Measurements from ENCODE around the gene HCST.

The HCST gene

DNA sequence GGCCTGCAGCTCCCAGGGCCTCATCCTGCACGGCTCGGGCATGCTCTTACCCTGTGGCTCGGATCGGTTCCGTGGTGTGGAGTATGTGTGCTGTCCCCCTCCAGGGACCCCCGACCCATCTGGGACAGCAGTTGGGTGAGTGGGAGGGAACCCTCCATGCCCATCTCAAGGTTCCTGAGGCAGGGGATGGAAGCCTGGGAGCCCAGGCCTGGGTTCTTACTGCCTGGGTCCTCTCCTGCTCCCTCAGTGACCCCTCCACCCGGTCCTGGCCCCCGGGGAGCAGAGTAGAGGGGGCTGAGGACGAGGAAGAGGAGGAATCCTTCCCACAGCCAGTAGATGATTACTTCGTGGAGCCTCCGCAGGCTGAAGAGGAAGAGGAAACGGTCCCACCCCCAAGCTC, 30.7 kb upstream of the HCST start:
- H3K4me2 ChIP-seq (ENCODE audit: insufficient read depth, low read length, poor library complexity, severe bottlenecking), result no peak overlapping the region
- no peaks in the 10 kb centered on the region for H3K27me3 ChIP-seq (ENCODE audit: control insufficient read depth in 3 of 3, insufficient read depth in 3 of 3, low read depth in 1 of 3, low read length in 3 of 3)
- no peak overlapping the region for H4K8ac ChIP-seq (ENCODE audit: low read depth, low read length)
- H2BK120ac ChIP-seq (ENCODE audit: low read depth, low read length), result no peak overlapping the region
- no peak overlapping the region for H4K91ac ChIP-seq (ENCODE audit: low read depth, low read length, poor library complexity)
- H3K79me1 ChIP-seq (ENCODE audit: low read depth, low read length), result peaks cover 5% of the 10 kb centered on the region
- no peak overlapping the region for H3K4ac ChIP-seq (ENCODE audit: low read length)
- no peak for DNase-seq (ENCODE audit: low spot score)
- H3K18ac ChIP-seq (ENCODE audit: low read length), result no peak overlapping the region
- peak overlapping the region; percentile 5 for H2BK15ac ChIP-seq (ENCODE audit: low read length)
- H2BK12ac ChIP-seq (ENCODE audit: low read length), result no peak overlapping the region
- peak overlapping the region; percentile 64 for H2AK5ac ChIP-seq (ENCODE audit: low read depth, low read length)
- no peak overlapping the region for H3K23ac ChIP-seq (ENCODE audit: low read depth, low read length, poor library complexity)
- H3K4me3 ChIP-seq (ENCODE audit: low read length in 2 of 2), result no peak overlapping the region
- H3K27ac ChIP-seq (replicated peaks; ENCODE audit: low read length), result no peak overlapping the region
- no peaks in the 10 kb centered on the region for H3K9me3 ChIP-seq (replicated peaks in 1 of 2; ENCODE audit: control insufficient read depth in 2 of 2, insufficient read depth in 1 of 2, low read depth in 1 of 2, low read length in 2 of 2)
- peaks cover 7 to 10% of the 10 kb centered on the region in 2 donors for H3K4me1 ChIP-seq (ENCODE audit: control insufficient read depth in 2 of 2, insufficient read depth in 1 of 2, low read depth in 1 of 2, low read length in 2 of 2)
- no peak overlapping the region for H3K14ac ChIP-seq (ENCODE audit: low read length)
- WGBS, 2 donors (ENCODE audit: extremely low coverage in 2 of 2, insufficient read length in 2 of 2, insufficient replicate concordance in 1 of 2), result no CpG with 5 or more reads among the region's 12 CpGs
- H2AFZ ChIP-seq (ENCODE audit: low read length), result no peak overlapping the region
- H3K9ac ChIP-seq (ENCODE audit: low read depth, low read length, poor library complexity), result no peak overlapping the region
- H2BK5ac ChIP-seq (ENCODE audit: low read length), result no peak overlapping the region
- H3K36me3 ChIP-seq (replicated peaks in 1 of 2; ENCODE audit: control insufficient read depth in 2 of 2, insufficient read depth in 2 of 2, low read length in 2 of 2), result peaks cover 31 to 50% of the 10 kb centered on the region in 2 donors

- no peak overlapping the region for H3K4ac ChIP-seq (ENCODE audit: low read length)
- no CpG with 5 or more reads among the region's 5 CpGs for WGBS, 2 donors (ENCODE audit: extremely low coverage in 2 of 2, insufficient read length in 2 of 2, insufficient replicate concordance in 1 of 2)
Measured at GRCh38 chr19:35872180-35872579, 30.1 kb upstream of the HCST start.

DNA sequence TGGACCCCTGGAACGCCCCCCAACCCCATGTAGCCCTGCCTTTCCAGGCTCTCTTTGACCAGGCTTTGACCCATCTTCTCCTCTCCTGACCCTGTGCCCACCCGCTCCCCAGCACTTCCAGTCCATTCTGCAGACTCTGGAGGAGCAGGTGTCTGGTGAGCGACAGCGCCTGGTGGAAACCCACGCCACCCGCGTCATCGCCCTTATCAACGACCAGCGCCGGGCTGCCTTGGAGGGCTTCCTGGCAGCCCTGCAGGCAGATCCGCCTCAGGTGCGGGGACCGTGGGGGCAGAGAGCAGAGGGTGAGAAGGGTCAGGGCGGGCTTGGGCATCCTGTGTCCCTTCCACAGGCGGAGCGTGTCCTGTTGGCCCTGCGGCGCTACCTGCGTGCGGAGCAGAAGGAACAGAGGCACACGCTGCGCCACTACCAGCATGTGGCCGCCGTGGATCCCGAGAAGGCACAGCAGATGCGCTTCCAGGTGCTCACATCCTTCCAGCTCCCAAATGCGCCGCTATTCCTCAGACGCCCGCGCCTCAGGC, 27.9 kb upstream of the HCST start:
- no peak overlapping the region for H3K27ac ChIP-seq (replicated peaks; ENCODE audit: low read length)
- H3K14ac ChIP-seq (ENCODE audit: low read length), result no peak overlapping the region
- peaks cover 0 to 3% of the 10 kb centered on the region in 2 donors for H3K4me1 ChIP-seq (ENCODE audit: control insufficient read depth in 2 of 2, insufficient read depth in 1 of 2, low read depth in 1 of 2, low read length in 2 of 2)
- H3K4me3 ChIP-seq (ENCODE audit: low read length in 2 of 2), result no peak overlapping the region
- H3K18ac ChIP-seq (ENCODE audit: low read length), result no peak overlapping the region
- H3K36me3 ChIP-seq (replicated peaks in 1 of 2; ENCODE audit: control insufficient read depth in 2 of 2, insufficient read depth in 2 of 2, low read length in 2 of 2), result peaks cover 45 to 76% of the 10 kb centered on the region in 2 donors
- peaks cover 5% of the 10 kb centered on the region for H3K79me1 ChIP-seq (ENCODE audit: low read depth, low read length)
- H4K8ac ChIP-seq (ENCODE audit: low read depth, low read length), result no peak overlapping the region
- H2AFZ ChIP-seq (ENCODE audit: low read length), result no peak overlapping the region
- WGBS, 2 donors (ENCODE audit: extremely low coverage in 2 of 2, insufficient read length in 2 of 2, insufficient replicate concordance in 1 of 2), result no CpG with 5 or more reads among the region's 32 CpGs
- H3K23ac ChIP-seq (ENCODE audit: low read depth, low read length, poor library complexity), result peak overlapping the region; percentile 55
- no peak overlapping the region for H2BK12ac ChIP-seq (ENCODE audit: low read length)
- no peaks in the 10 kb centered on the region for H3K9me3 ChIP-seq (replicated peaks in 1 of 2; ENCODE audit: control insufficient read depth in 2 of 2, insufficient read depth in 1 of 2, low read depth in 1 of 2, low read length in 2 of 2)
- DNase-seq (ENCODE audit: low spot score), result no peak
- no peak overlapping the region for H2BK5ac ChIP-seq (ENCODE audit: low read length)
- no peak overlapping the region for H3K4ac ChIP-seq (ENCODE audit: low read length)
- no peak overlapping the region for H2BK15ac ChIP-seq (ENCODE audit: low read length)
- H3K4me2 ChIP-seq (ENCODE audit: insufficient read depth, low read length, poor library complexity, severe bottlenecking), result no peak overlapping the region
- H2BK120ac ChIP-seq (ENCODE audit: low read depth, low read length), result no peak overlapping the region
- no peaks in the 10 kb centered on the region for H3K27me3 ChIP-seq (ENCODE audit: control insufficient read depth in 3 of 3, insufficient read depth in 3 of 3, low read depth in 1 of 3, low read length in 3 of 3)
- H2AK5ac ChIP-seq (ENCODE audit: low read depth, low read length), result no peak overlapping the region
- H3K9ac ChIP-seq (ENCODE audit: low read depth, low read length, poor library complexity), result no peak overlapping the region
- no peak overlapping the region for H4K91ac ChIP-seq (ENCODE audit: low read depth, low read length, poor library complexity)

More at GRCh38 chr19:35872180-35872579, 30.1 kb upstream of the HCST start:
- peaks cover 5% of the 10 kb centered on the region for H3K79me1 ChIP-seq (ENCODE audit: low read depth, low read length)
- H3K9ac ChIP-seq (ENCODE audit: low read depth, low read length, poor library complexity), result no peak overlapping the region
- peaks cover 33 to 54% of the 10 kb centered on the region in 2 donors for H3K36me3 ChIP-seq (replicated peaks in 1 of 2; ENCODE audit: control insufficient read depth in 2 of 2, insufficient read depth in 2 of 2, low read length in 2 of 2)
- H3K4me3 ChIP-seq (ENCODE audit: low read length in 2 of 2), result no peak overlapping the region
- H4K91ac ChIP-seq (ENCODE audit: low read depth, low read length, poor library complexity), result no peak overlapping the region
- no peak for DNase-seq (ENCODE audit: low spot score)
- peaks cover 7 to 10% of the 10 kb centered on the region in 2 donors for H3K4me1 ChIP-seq (ENCODE audit: control insufficient read depth in 2 of 2, insufficient read depth in 1 of 2, low read depth in 1 of 2, low read length in 2 of 2)
- H2AFZ ChIP-seq (ENCODE audit: low read length), result no peak overlapping the region
- H3K9me3 ChIP-seq (replicated peaks in 1 of 2; ENCODE audit: control insufficient read depth in 2 of 2, insufficient read depth in 1 of 2, low read depth in 1 of 2, low read length in 2 of 2), result no peaks in the 10 kb centered on the region
- H2BK12ac ChIP-seq (ENCODE audit: low read length), result no peak overlapping the region
- H2BK15ac ChIP-seq (ENCODE audit: low read length), result no peak overlapping the region
- H3K18ac ChIP-seq (ENCODE audit: low read length), result no peak overlapping the region
- no peak overlapping the region for H2BK5ac ChIP-seq (ENCODE audit: low read length)
- H3K23ac ChIP-seq (ENCODE audit: low read depth, low read length, poor library complexity), result no peak overlapping the region
- no peaks in the 10 kb centered on the region for H3K27me3 ChIP-seq (ENCODE audit: control insufficient read depth in 3 of 3, insufficient read depth in 3 of 3, low read depth in 1 of 3, low read length in 3 of 3)
- no peak overlapping the region for H3K27ac ChIP-seq (replicated peaks; ENCODE audit: low read length)
- H4K8ac ChIP-seq (ENCODE audit: low read depth, low read length), result no peak overlapping the region
- H3K14ac ChIP-seq (ENCODE audit: low read length), result no peak overlapping the region
- H2AK5ac ChIP-seq (ENCODE audit: low read depth, low read length), result no peak overlapping the region
- no peak overlapping the region for H3K4me2 ChIP-seq (ENCODE audit: insufficient read depth, low read length, poor library complexity, severe bottlenecking)
- no peak overlapping the region for H2BK120ac ChIP-seq (ENCODE audit: low read depth, low read length)

- no peak overlapping the region for H4K91ac ChIP-seq (ENCODE audit: low read depth, low read length, poor library complexity)
- peak overlapping the region; percentile 12 for H3K9ac ChIP-seq (ENCODE audit: low read depth, low read length, poor library complexity)
- WGBS, 2 donors (ENCODE audit: extremely low coverage in 2 of 2, insufficient read length in 2 of 2, insufficient replicate concordance in 1 of 2), result no CpG with 5 or more reads among the region's 23 CpGs
- DNase-seq (ENCODE audit: low spot score), result no peak
- H2BK15ac ChIP-seq (ENCODE audit: low read length), result peak overlapping the region; percentile 9
- no peak overlapping the region for H3K4me2 ChIP-seq (ENCODE audit: insufficient read depth, low read length, poor library complexity, severe bottlenecking)
- no peak overlapping the region for H3K18ac ChIP-seq (ENCODE audit: low read length)
- H3K9me3 ChIP-seq (replicated peaks in 1 of 2; ENCODE audit: control insufficient read depth in 2 of 2, insufficient read depth in 1 of 2, low read depth in 1 of 2, low read length in 2 of 2), result no peaks in the 10 kb centered on the region
- no peak overlapping the region for H3K27ac ChIP-seq (replicated peaks; ENCODE audit: low read length)
- no peak overlapping the region for H2BK120ac ChIP-seq (ENCODE audit: low read depth, low read length)
- peaks cover 30 to 46% of the 10 kb centered on the region in 2 donors for H3K36me3 ChIP-seq (replicated peaks in 1 of 2; ENCODE audit: control insufficient read depth in 2 of 2, insufficient read depth in 2 of 2, low read length in 2 of 2)
- H3K4ac ChIP-seq (ENCODE audit: low read length), result no peak overlapping the region
- no peak overlapping the region for H3K14ac ChIP-seq (ENCODE audit: low read length)
- no peak overlapping the region for H2BK12ac ChIP-seq (ENCODE audit: low read length)
- no peaks in the 10 kb centered on the region for H3K79me1 ChIP-seq (ENCODE audit: low read depth, low read length)
- H3K4me1 ChIP-seq (ENCODE audit: control insufficient read depth in 2 of 2, insufficient read depth in 1 of 2, low read depth in 1 of 2, low read length in 2 of 2), result no peaks in the 10 kb centered on the region
- peak overlapping the region; percentile 71 for H2BK5ac ChIP-seq (ENCODE audit: low read length)
- H3K4me3 ChIP-seq (ENCODE audit: low read length in 2 of 2), result no peak overlapping the region
- H3K27me3 ChIP-seq (ENCODE audit: control insufficient read depth in 3 of 3, insufficient read depth in 3 of 3, low read depth in 1 of 3, low read length in 3 of 3), result no peaks in the 10 kb centered on the region
- H2AFZ ChIP-seq (ENCODE audit: low read length), result no peak overlapping the region
- H2AK5ac ChIP-seq (ENCODE audit: low read depth, low read length), result no peak overlapping the region
- no peak overlapping the region for H4K8ac ChIP-seq (ENCODE audit: low read depth, low read length)
- no peak overlapping the region for H3K23ac ChIP-seq (ENCODE audit: low read depth, low read length, poor library complexity)
Measured at GRCh38 chr19:35879068-35879467, 23.3 kb upstream of the HCST start.
